ENCODE results near the gene CA4.

GRCh38 chr17:60169921-60170817 lies 20.4 kb downstream of the CA4 start:
- TF ChIP-seq CTCF (IDR thresholded peaks at IDR 0.05) (no peak), POLR2A (IDR thresholded peaks at IDR 0.05) (no peak)

All from lower leg skin (tissue), 3 donors.